GM23338 (cell line): ENCODE measurements around the gene SPAG7. TPM values are rescaled to one million over a fixed set of nuclear protein-coding genes. Genes with fewer than 3 reads are reported as not detected.

ENCODE experiments used
- ATAC-seq: fragments of 200-7000 bp; cut with Tn5 transposase; 3 replicates; pipeline ENCODE4 v1.9.1; 2020
- DNase-seq: peaks from one replicate; pipeline ENCODE4 v3.0.0-alpha.2; 2015; ENCODE audit warnings: low spot score
- H2AFZ ChIP-seq: fragments of 200-600 bp; sonication (generic); 2 replicates; pipeline ENCODE4 v1.8.0; 2016; ENCODE audit warnings: antibody characterized with exemption, mild to moderate bottlenecking, moderate library complexity
- H3F3A ChIP-seq: fragments of 200-600 bp; sonication (generic); replicated peaks from 2 replicates; pipeline ENCODE4 v1.8.0; 2017; ENCODE audit warnings: antibody characterized with exemption, mixed run types, low read depth
- H3K27ac ChIP-seq: fragments of 200-600 bp; sonication (generic); 2 replicates; pipeline ENCODE4 v1.6.1; 2016; ENCODE audit warnings: low read depth
- H3K27me3 ChIP-seq: fragments of 200-600 bp; sonication (generic); 2 replicates; pipeline ENCODE4 v1.8.0; 2016; ENCODE audit warnings: mild to moderate bottlenecking, mixed run types, moderate library complexity; ENCODE audit not compliant: insufficient read depth
- H3K36me3 ChIP-seq: fragments of 200-600 bp; sonication (generic); 2 replicates; pipeline ENCODE4 v1.8.0; 2016; ENCODE audit warnings: mild to moderate bottlenecking; ENCODE audit not compliant: insufficient read depth
- H3K4me1 ChIP-seq: fragments of 200-600 bp; sonication (generic); 2 replicates; pipeline ENCODE4 v1.8.0; 2016; ENCODE audit warnings: mild to moderate bottlenecking, moderate library complexity; ENCODE audit not compliant: insufficient read depth
- H3K4me2 ChIP-seq: fragments of 200-600 bp; sonication (generic); 2 replicates; pipeline ENCODE4 v1.7.1; 2017; ENCODE audit warnings: mixed run types
- H3K4me3 ChIP-seq: fragments of 200-600 bp; sonication (generic); 2 replicates; pipeline ENCODE4 v1.6.1; 2016; ENCODE audit warnings: mixed run types
- H3K79me2 ChIP-seq: fragments of 200-600 bp; sonication (generic); replicated peaks from 2 replicates; pipeline ENCODE4 v1.8.0; 2017; ENCODE audit warnings: mild to moderate bottlenecking; ENCODE audit not compliant: insufficient read depth
- H3K9me2 ChIP-seq: fragments of 200-600 bp; sonication (generic); 2 replicates; pipeline ENCODE4 v1.8.0; 2017; ENCODE audit not compliant: insufficient read depth
- H4K20me1 ChIP-seq: fragments of 200-600 bp; sonication (generic); replicated peaks from 2 replicates; pipeline ENCODE4 v1.8.0; 2017; ENCODE audit warnings: mild to moderate bottlenecking; ENCODE audit not compliant: insufficient read depth
- H3K27ac Mint-ChIP-seq: 2 replicates; pipeline ENCODE4 v1.8.0; 2020; ENCODE audit warnings: inconsistent platforms, mild to moderate bottlenecking, moderate library complexity, mixed read lengths
- H3K27me3 Mint-ChIP-seq: 3 replicates; pipeline ENCODE4 v1.8.0; 2022; ENCODE audit warnings: low read depth, mild to moderate bottlenecking, moderate library complexity, mixed read lengths, inconsistent platforms; ENCODE audit not compliant: insufficient read depth, poor library complexity
- H3K36me3 Mint-ChIP-seq: 3 replicates; pipeline ENCODE4 v1.8.0; 2021; ENCODE audit warnings: low read depth, mild to moderate bottlenecking, inconsistent platforms, moderate library complexity, mixed read lengths
- H3K4me1 Mint-ChIP-seq: 3 replicates; pipeline ENCODE4 v1.8.0; 2020; ENCODE audit warnings: mild to moderate bottlenecking, inconsistent platforms, mixed read lengths
- H3K4me3 Mint-ChIP-seq: 3 replicates; pipeline ENCODE4 v1.8.0; 2021; ENCODE audit warnings: moderate library complexity, mild to moderate bottlenecking, inconsistent platforms, mixed read lengths
- H3K9me3 Mint-ChIP-seq: 3 replicates; pipeline ENCODE4 v1.8.0; 2020; ENCODE audit warnings: moderate library complexity, mild to moderate bottlenecking, inconsistent platforms, mixed read lengths
- CREB1 ChIP-seq: fragments of 250-450 bp; sonication (Bioruptor Pico); IDR thresholded peaks from 2 replicates; pipeline ENCODE4 v1.5.0; 2020; ENCODE audit warnings: low read depth, mild to moderate bottlenecking, moderate library complexity
- EZH2 ChIP-seq: fragments of 200-600 bp; sonication (generic); IDR thresholded peaks from one replicate; pipeline ENCODE4 v1.8.0; 2017; ENCODE audit warnings: antibody characterized with exemption, mild to moderate bottlenecking, low read depth; ENCODE audit not compliant: unreplicated experiment
- EZH2phosphoT487 ChIP-seq: fragments of 200-600 bp; sonication (generic); IDR thresholded peaks from one replicate; pipeline ENCODE4 v1.8.1; 2018; ENCODE audit warnings: antibody characterized with exemption; ENCODE audit not compliant: unreplicated experiment
- JUNB ChIP-seq: IDR thresholded peaks from one replicate; pipeline ENCODE4 v1.6.1; 2016; ENCODE audit warnings: antibody characterized with exemption; ENCODE audit not compliant: unreplicated experiment
- NANOG ChIP-seq: IDR thresholded peaks from 2 replicates; pipeline ENCODE4 v1.6.1; 2016; ENCODE audit warnings: antibody characterized with exemption, borderline replicate concordance
- POLR2AphosphoS5 ChIP-seq: IDR thresholded peaks from 2 replicates; pipeline ENCODE4 v1.6.1; 2016; ENCODE audit warnings: antibody characterized with exemption, low read depth
- STAT1 ChIP-seq: IDR thresholded peaks from one replicate; pipeline ENCODE4 v1.6.1; 2016; ENCODE audit warnings: antibody characterized with exemption; ENCODE audit not compliant: unreplicated experiment
- ZNF114 ChIP-seq: fragments of 250-450 bp; sonication (Bioruptor Pico); IDR thresholded peaks from 2 replicates; pipeline ENCODE4 v1.5.0; 2020; ENCODE audit warnings: mild to moderate bottlenecking, moderate library complexity
- ZNF331 ChIP-seq: fragments of 250-450 bp; sonication (Bioruptor Pico); IDR thresholded peaks from 2 replicates; pipeline ENCODE4 v1.5.0; 2020; ENCODE audit warnings: low read depth, mild to moderate bottlenecking, moderate library complexity
- polyA plus RNA-seq: library from polyadenylated mRNA; unstranded; fragments of >200 nt; fragmentation: Nextera tagmentation; extraction: Ambion mirVana; gene quantifications from 2 replicates; pipeline ENCODE4 v1.2.1, GENCODE V29; 2016
- total RNA-seq: library from RNA; depleted of rRNA; stranded (reverse); fragments of >200 nt; shearing (Covaris generic); gene quantifications from 2 replicates; pipeline ENCODE4 v1.2.3, GENCODE V29; 2014
- TF ChIP-seq, protein P1 (sequence below), 2 experiments: fragments of 200-600 bp in 1 of 2; sonication (generic) in 1 of 2; conservative IDR thresholded peaks; 2 replicates each; pipeline versions ENCODE4 v1.5.1 to v1.6.1; 2016 to 2017; ENCODE audit warnings: antibody characterized with exemption in 2 of 2, low read depth in 2 of 2, mild to moderate bottlenecking in 2 of 2, moderate library complexity in 1 of 2
- TF ChIP-seq, protein P2 (sequence below): IDR thresholded peaks from one replicate; pipeline ENCODE4 v1.6.1; 2018; ENCODE audit warnings: antibody characterized with exemption; ENCODE audit not compliant: unreplicated experiment
- TF ChIP-seq, protein P3 (sequence below): IDR thresholded peaks from 2 replicates; pipeline ENCODE4 v1.6.1; 2016; ENCODE audit warnings: antibody characterized with exemption
- TF ChIP-seq, protein P4 (sequence below): fragments of 250-450 bp; sonication (Bioruptor Pico); IDR thresholded peaks from 2 replicates; pipeline ENCODE4 v1.5.0; 2020; ENCODE audit warnings: mild to moderate bottlenecking, moderate library complexity

SPAG7 gene
- total and polyA plus RNA-seq, 2 experiments from 2014 or later, result 77.9 to 226 TPM

DNA sequence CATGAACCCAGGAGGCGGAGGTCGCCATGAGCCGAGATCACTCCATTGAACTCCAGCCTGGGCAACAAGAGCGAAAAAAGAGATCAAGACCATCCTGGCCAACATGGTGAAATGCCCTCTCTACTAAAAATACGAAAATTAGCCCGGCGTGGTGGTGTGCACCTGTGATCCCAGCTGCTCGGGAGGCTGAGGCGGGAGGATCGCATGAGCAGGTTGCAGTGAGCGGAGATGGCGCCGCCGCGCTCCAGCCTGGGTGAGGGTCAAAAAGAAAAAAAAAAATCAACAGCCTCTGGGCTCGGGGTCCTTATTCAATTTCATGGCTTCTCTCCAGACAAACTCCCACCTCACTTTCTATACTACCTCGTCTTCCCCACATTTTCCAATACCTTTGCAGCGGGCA is 38.7 kb downstream of the SPAG7 start:
- Histone ChIP-seq H3K4me3 (no peak overlapping the region), H3K79me2 (no peaks in the 10 kb centered on the region), H2AFZ (no peak overlapping the region), H3K27me3 (no peaks in the 10 kb centered on the region), H4K20me1 (no peaks in the 10 kb centered on the region), H3F3A (peaks cover 3% of the 10 kb centered on the region; the same call in 1 of the 2 replicates), H3K4me1 (no peaks in the 10 kb centered on the region), H3K9me2 (no peaks in the 10 kb centered on the region), H3K4me2 (no peak overlapping the region), H3K36me3 (no peaks in the 10 kb centered on the region), H3K27ac (no peak overlapping the region)
- Mint-ChIP-seq H3K4me1 (peaks cover 6% of the 10 kb centered on the region), H3K9me3 (no peaks in the 10 kb centered on the region), H3K4me3 (no peak overlapping the region), H3K27me3 (peaks cover 6% of the 10 kb centered on the region), H3K27ac (no peak overlapping the region), H3K36me3 (peaks cover 24% of the 10 kb centered on the region)
- TF ChIP-seq EZH2 (no peak), POLR2AphosphoS5 (no peak), ZNF331 (CRISPR knock-in tag) (no peak), ZNF114 (CRISPR knock-in tag) (no peak), STAT1 (no peak), NANOG (no peak), JUNB (no peak), EZH2phosphoT487 (no peak), CREB1 (CRISPR knock-in tag) (no peak)
- TF ChIP-seq, protein P1, sequence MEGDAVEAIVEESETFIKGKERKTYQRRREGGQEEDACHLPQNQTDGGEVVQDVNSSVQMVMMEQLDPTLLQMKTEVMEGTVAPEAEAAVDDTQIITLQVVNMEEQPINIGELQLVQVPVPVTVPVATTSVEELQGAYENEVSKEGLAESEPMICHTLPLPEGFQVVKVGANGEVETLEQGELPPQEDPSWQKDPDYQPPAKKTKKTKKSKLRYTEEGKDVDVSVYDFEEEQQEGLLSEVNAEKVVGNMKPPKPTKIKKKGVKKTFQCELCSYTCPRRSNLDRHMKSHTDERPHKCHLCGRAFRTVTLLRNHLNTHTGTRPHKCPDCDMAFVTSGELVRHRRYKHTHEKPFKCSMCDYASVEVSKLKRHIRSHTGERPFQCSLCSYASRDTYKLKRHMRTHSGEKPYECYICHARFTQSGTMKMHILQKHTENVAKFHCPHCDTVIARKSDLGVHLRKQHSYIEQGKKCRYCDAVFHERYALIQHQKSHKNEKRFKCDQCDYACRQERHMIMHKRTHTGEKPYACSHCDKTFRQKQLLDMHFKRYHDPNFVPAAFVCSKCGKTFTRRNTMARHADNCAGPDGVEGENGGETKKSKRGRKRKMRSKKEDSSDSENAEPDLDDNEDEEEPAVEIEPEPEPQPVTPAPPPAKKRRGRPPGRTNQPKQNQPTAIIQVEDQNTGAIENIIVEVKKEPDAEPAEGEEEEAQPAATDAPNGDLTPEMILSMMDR (conservative IDR thresholded peaks at IDR 0.05; ENCODE audit: low read depth in 2 of 2), result no peak
- TF ChIP-seq, protein P2, sequence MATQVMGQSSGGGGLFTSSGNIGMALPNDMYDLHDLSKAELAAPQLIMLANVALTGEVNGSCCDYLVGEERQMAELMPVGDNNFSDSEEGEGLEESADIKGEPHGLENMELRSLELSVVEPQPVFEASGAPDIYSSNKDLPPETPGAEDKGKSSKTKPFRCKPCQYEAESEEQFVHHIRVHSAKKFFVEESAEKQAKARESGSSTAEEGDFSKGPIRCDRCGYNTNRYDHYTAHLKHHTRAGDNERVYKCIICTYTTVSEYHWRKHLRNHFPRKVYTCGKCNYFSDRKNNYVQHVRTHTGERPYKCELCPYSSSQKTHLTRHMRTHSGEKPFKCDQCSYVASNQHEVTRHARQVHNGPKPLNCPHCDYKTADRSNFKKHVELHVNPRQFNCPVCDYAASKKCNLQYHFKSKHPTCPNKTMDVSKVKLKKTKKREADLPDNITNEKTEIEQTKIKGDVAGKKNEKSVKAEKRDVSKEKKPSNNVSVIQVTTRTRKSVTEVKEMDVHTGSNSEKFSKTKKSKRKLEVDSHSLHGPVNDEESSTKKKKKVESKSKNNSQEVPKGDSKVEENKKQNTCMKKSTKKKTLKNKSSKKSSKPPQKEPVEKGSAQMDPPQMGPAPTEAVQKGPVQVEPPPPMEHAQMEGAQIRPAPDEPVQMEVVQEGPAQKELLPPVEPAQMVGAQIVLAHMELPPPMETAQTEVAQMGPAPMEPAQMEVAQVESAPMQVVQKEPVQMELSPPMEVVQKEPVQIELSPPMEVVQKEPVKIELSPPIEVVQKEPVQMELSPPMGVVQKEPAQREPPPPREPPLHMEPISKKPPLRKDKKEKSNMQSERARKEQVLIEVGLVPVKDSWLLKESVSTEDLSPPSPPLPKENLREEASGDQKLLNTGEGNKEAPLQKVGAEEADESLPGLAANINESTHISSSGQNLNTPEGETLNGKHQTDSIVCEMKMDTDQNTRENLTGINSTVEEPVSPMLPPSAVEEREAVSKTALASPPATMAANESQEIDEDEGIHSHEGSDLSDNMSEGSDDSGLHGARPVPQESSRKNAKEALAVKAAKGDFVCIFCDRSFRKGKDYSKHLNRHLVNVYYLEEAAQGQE, result no peak
- TF ChIP-seq, protein P3, sequence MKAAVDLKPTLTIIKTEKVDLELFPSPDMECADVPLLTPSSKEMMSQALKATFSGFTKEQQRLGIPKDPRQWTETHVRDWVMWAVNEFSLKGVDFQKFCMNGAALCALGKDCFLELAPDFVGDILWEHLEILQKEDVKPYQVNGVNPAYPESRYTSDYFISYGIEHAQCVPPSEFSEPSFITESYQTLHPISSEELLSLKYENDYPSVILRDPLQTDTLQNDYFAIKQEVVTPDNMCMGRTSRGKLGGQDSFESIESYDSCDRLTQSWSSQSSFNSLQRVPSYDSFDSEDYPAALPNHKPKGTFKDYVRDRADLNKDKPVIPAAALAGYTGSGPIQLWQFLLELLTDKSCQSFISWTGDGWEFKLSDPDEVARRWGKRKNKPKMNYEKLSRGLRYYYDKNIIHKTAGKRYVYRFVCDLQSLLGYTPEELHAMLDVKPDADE, result no peak
- TF ChIP-seq, protein P4, sequence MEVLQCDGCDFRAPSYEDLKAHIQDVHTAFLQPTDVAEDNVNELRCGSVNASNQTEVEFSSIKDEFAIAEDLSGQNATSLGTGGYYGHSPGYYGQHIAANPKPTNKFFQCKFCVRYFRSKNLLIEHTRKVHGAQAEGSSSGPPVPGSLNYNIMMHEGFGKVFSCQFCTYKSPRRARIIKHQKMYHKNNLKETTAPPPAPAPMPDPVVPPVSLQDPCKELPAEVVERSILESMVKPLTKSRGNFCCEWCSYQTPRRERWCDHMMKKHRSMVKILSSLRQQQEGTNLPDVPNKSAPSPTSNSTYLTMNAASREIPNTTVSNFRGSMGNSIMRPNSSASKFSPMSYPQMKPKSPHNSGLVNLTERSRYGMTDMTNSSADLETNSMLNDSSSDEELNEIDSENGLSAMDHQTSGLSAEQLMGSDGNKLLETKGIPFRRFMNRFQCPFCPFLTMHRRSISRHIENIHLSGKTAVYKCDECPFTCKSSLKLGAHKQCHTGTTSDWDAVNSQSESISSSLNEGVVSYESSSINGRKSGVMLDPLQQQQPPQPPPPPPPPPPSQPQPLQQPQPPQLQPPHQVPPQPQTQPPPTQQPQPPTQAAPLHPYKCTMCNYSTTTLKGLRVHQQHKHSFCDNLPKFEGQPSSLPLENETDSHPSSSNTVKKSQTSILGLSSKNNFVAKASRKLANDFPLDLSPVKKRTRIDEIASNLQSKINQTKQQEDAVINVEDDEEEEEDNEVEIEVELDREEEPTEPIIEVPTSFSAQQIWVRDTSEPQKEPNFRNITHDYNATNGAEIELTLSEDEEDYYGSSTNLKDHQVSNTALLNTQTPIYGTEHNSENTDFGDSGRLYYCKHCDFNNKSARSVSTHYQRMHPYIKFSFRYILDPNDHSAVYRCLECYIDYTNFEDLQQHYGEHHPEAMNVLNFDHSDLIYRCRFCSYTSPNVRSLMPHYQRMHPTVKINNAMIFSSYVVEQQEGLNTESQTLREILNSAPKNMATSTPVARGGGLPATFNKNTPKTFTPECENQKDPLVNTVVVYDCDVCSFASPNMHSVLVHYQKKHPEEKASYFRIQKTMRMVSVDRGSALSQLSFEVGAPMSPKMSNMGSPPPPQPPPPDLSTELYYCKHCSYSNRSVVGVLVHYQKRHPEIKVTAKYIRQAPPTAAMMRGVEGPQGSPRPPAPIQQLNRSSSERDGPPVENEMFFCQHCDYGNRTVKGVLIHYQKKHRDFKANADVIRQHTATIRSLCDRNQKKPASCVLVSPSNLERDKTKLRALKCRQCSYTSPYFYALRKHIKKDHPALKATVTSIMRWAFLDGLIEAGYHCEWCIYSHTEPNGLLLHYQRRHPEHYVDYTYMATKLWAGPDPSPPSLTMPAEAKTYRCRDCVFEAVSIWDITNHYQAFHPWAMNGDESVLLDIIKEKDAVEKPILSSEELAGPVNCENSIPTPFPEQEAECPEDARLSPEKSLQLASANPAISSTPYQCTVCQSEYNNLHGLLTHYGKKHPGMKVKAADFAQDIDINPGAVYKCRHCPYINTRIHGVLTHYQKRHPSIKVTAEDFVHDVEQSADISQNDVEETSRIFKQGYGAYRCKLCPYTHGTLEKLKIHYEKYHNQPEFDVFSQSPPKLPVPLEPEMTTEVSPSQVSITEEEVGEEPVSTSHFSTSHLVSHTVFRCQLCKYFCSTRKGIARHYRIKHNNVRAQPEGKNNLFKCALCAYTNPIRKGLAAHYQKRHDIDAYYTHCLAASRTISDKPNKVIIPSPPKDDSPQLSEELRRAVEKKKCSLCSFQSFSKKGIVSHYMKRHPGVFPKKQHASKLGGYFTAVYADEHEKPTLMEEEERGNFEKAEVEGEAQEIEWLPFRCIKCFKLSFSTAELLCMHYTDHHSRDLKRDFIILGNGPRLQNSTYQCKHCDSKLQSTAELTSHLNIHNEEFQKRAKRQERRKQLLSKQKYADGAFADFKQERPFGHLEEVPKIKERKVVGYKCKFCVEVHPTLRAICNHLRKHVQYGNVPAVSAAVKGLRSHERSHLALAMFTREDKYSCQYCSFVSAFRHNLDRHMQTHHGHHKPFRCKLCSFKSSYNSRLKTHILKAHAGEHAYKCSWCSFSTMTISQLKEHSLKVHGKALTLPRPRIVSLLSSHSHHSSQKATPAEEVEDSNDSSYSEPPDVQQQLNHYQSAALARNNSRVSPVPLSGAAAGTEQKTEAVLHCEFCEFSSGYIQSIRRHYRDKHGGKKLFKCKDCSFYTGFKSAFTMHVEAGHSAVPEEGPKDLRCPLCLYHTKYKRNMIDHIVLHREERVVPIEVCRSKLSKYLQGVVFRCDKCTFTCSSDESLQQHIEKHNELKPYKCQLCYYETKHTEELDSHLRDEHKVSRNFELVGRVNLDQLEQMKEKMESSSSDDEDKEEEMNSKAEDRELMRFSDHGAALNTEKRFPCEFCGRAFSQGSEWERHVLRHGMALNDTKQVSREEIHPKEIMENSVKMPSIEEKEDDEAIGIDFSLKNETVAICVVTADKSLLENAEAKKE, result no peak
- no peak for ATAC-seq
- no peak for DNase-seq
